ENCODE measurements around the gene OLIG3. TPM values are rescaled to one million over a fixed set of nuclear protein-coding genes. Genes with fewer than 3 reads are reported as not detected.

OLIG3 gene
- total and polyA plus RNA-seq, 9 donors, result not detected

DNA sequence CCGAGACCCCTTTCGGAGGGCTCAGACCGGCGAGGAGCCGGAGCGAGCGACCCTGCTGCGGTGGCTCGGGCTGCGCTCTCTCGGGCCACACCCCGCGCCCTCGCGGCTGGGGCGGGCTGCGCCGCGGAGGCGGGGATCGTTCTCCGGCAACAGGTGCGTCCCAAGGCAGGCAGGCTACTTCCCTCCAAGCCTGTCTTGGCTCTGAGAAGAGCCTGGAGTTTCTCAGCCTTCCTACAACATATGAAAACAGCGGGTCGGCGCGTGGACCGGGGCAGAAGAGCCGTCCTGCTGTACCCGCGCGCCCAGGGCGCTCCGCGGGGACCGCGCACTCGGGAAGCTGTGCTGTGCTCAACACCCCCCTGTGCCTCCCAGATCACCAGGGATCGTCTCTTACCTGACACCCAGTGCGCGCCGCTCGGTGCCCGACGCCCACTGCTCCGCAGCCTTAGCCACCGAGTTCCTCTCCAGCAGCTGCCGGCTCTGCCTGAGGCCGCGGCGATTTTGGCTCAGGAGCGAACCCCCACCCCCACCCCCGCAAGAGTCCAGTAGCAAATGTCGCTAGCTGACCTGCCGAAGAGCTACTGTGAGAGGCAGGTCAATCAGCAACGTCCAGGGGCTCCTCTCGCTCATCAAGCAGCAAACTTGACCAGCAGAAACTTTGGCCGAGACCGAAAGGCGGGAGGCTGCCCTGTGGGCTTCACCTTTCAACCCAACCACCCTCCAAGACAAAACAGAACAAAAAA lies 3.7 kb upstream of the OLIG3 start:
- WGBS, 3 donors, result 3 to 7% (median 4%) methylated on average over 47 to 60 of the region's 60 CpGs
- Histone ChIP-seq H3K27me3 (peaks cover 9% of the 10 kb centered on the region), H3K27ac (no peak overlapping the region), H3K4me3 (no peak overlapping the region), H3K36me3 (no peaks in the 10 kb centered on the region), H3K4me1 (ENCODE audit: insufficient read depth) (peaks cover 5% of the 10 kb centered on the region), H3K9me3 (no peaks in the 10 kb centered on the region)
- intact Hi-C loops (cut with DNase I), result no loop called here
- TF ChIP-seq, protein P1, sequence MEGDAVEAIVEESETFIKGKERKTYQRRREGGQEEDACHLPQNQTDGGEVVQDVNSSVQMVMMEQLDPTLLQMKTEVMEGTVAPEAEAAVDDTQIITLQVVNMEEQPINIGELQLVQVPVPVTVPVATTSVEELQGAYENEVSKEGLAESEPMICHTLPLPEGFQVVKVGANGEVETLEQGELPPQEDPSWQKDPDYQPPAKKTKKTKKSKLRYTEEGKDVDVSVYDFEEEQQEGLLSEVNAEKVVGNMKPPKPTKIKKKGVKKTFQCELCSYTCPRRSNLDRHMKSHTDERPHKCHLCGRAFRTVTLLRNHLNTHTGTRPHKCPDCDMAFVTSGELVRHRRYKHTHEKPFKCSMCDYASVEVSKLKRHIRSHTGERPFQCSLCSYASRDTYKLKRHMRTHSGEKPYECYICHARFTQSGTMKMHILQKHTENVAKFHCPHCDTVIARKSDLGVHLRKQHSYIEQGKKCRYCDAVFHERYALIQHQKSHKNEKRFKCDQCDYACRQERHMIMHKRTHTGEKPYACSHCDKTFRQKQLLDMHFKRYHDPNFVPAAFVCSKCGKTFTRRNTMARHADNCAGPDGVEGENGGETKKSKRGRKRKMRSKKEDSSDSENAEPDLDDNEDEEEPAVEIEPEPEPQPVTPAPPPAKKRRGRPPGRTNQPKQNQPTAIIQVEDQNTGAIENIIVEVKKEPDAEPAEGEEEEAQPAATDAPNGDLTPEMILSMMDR (IDR thresholded peaks at IDR 0.05), result no peak
- no peak for DNase-seq

DNA sequence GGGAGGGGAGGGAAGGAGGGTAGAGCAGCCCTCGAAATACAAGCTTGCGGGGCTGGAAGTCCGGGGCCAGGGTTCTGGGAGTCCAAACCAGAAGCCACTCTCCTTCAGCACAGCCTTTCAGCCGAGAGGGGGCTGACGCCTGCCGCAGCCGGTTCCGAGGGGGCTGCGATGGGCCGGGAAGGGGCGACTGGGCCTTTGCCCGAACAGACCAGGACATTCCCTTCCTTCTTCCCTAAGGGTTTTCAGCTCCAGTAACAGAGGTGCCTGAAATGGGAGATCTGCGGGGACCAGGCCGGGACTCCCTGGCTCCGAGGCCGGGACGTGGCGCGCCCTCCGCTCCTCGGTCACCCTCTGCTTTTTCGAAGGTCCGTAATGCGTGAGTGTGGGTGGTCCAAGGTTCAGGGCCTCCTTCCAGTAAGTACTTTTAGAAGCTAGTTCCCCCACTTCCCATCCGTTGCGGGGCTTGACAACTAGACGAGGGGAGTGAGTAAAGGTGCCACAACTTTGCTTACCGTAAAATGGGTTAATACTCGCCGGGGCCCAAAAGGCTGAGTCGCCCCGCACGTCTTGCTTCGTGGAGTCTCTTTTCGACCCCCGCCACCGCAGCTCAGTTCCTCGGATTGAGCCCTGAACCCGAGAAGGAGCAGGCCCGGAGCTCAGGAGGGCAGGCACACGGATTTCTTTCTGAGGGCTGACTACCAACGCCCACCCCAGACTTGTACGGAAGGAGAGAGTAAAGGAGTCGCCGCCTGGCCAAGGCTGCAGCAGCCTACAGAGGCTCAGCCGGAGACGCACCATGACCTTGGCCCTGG lies 2.9 kb upstream of the OLIG3 start:
- WGBS, 3 donors, result 7 to 11% (median 7%) methylated on average over 45 to 47 of the region's 47 CpGs
- TF ChIP-seq, protein P1 (IDR thresholded peaks at IDR 0.05), result no peak
- no peak for TF ChIP-seq POLR2A (IDR thresholded peaks at IDR 0.05)
- no peak for TF ChIP-seq EP300 (IDR thresholded peaks at IDR 0.05)
- no peak for DNase-seq
- Histone ChIP-seq H3K27me3 (peaks cover 12% of the 10 kb centered on the region), H3K4me3 (no peak overlapping the region), H3K9me3 (no peaks in the 10 kb centered on the region), H3K36me3 (no peaks in the 10 kb centered on the region), H3K27ac (no peak overlapping the region), H3K4me1 (ENCODE audit: insufficient read depth) (peaks cover 5% of the 10 kb centered on the region)
- intact Hi-C loops (cut with DNase I), result no loop called here

DNA sequence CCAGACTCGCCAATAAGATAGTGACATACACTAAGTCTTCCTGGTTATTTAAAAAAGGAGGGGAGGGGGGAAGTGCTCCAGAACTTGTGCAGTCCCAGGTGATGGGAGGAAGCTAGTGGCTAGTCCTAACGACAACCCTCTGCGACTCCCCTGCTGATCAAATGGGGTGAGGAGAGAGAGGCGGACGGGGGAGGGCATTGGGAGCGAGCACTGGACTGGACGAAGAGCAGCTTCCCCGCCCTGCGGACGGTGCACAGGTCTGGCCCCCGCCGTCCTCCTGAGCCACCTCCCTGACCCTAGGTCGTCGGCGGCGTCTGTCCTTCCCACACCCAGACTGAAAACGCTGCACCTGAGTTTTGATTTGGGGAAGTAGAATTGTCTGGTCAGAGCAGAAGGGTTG lies 2.2 kb upstream of the OLIG3 start:
- Histone ChIP-seq H3K4me3 (no peak overlapping the region), H3K27ac (no peak overlapping the region), H3K4me1 (ENCODE audit: insufficient read depth) (peaks cover 5% of the 10 kb centered on the region), H3K27me3 (peaks cover 12% of the 10 kb centered on the region), H3K36me3 (no peaks in the 10 kb centered on the region), H3K9me3 (no peaks in the 10 kb centered on the region)
- WGBS, 3 donors, result 8 to 11% (median 10%) methylated on average over 17 of the region's 17 CpGs
- no peak for TF ChIP-seq EP300 (IDR thresholded peaks at IDR 0.05)
- TF ChIP-seq POLR2A (IDR thresholded peaks at IDR 0.05), result no peak
- TF ChIP-seq, protein P1 (IDR thresholded peaks at IDR 0.05), result no peak
- no peak for DNase-seq
- intact Hi-C loops (cut with DNase I), result no loop called here

GRCh38 chr6:137495703-137496336 lies 1.6 kb upstream of the OLIG3 start:
- Histone ChIP-seq H3K27ac (no peak overlapping the region), H3K9me3 (no peaks in the 10 kb centered on the region), H3K4me3 (no peak overlapping the region), H3K4me1 (ENCODE audit: insufficient read depth) (peaks cover 5% of the 10 kb centered on the region), H3K36me3 (no peaks in the 10 kb centered on the region), H3K27me3 (peaks cover 12% of the 10 kb centered on the region)
- no peak for DNase-seq
- TF ChIP-seq POLR2A (IDR thresholded peaks at IDR 0.05) (no peak), EP300 (IDR thresholded peaks at IDR 0.05) (no peak)
- TF ChIP-seq, protein P1 (IDR thresholded peaks at IDR 0.05), result no peak
- 8 to 10% (median 10%) methylated on average over 29 of the region's 29 CpGs for WGBS, 3 donors
- intact Hi-C loops (cut with DNase I), result no loop called here

Data from ovary (tissue), 9 donors.